NCI-H2171 (cell line): ENCODE measurements around the gene BRICD5.
"Not testable (repeated sequence)": the region's sequence is repeated elsewhere in the genome, so short reads cannot be mapped to it uniquely, and the experiment has no call there.

Source experiments
- DNase-seq: peaks from one replicate; lab custom pipeline; 2025; lab: John Stamatoyannopoulos, UW

The BRICD5 gene

DNA sequence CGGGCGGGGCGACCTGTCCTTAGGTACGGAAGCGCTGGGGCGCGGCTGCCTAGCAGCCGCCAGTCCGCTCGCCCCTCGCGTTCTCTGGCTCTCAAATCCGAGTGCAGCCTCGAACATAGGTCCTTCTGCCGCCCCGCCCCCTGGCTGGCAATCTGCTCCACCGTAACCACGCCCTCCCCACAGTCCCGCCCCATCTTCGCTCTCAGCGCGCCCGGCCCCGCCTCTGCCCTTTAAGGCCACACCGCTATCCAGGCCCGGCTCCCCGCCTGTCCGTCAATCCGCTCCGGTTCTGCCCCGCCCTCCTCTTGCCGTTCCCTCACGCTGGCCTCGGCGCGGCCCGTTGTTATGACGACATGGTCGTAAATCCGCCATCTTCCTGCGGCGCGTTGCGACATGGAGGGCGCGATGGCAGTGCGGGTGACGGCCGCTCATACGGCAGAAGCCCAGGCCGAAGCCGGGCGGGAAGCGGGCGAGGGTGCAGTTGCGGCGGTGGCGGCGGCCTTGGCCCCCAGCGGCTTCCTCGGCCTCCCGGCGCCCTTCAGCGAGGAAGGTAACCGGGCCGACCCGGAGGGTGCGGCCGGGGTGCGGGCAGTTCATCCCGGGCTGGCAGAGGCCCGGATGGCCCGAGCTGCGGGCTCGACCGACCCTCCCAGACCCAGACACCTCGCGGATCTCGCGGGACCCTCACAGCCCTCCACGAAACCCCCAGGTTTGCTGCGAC is 12.7 kb upstream of the BRICD5 start, which contains the start of gene E4F1:
Gene E4F1 (plus strand): TSS at position 371 of the 721 bp plus-strand sequence. CDS start 23 bp downstream, at position 394.
- peak; percentile 99 for DNase-seq

DNA sequence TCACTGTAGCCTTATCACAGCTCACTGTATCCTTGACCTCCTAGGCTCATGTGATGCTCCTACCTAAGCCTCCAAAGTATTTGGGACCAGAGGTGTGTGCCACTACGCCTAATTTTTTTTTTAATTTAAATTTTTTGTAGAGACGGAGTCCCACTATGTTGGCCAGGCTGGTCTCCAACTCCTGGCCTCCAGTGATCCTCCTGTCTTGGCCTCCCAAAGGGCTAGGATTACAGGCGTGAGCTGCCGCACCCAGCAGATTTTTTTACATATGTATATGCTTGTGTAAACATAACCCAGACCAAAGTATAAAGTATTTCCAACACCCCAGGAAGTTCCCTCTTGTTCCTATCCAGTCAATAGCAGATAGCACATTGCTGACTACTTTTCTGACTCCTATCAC is 5.7 kb upstream of the BRICD5 start:
- no peak for DNase-seq

DNA sequence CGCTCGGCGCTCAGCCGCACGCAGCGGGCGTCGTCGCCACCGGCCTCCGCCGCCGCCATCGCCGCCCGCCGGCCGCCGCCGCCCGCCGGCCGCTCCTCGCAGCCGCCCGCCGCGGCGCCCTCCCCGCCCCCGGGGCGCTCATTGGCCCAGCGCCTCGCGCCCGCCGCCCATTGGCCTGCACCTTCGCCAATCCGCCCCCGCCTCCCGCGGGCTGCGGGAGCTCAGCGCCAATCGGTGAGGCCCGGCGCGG is 4.0 kb upstream of the BRICD5 start, which contains the start of gene PGP:
Gene PGP (minus strand): TSS at position 122 of the 250 bp plus-strand sequence. CDS start 63 bp downstream, at position 59.
- DNase-seq, result no peak

DNA sequence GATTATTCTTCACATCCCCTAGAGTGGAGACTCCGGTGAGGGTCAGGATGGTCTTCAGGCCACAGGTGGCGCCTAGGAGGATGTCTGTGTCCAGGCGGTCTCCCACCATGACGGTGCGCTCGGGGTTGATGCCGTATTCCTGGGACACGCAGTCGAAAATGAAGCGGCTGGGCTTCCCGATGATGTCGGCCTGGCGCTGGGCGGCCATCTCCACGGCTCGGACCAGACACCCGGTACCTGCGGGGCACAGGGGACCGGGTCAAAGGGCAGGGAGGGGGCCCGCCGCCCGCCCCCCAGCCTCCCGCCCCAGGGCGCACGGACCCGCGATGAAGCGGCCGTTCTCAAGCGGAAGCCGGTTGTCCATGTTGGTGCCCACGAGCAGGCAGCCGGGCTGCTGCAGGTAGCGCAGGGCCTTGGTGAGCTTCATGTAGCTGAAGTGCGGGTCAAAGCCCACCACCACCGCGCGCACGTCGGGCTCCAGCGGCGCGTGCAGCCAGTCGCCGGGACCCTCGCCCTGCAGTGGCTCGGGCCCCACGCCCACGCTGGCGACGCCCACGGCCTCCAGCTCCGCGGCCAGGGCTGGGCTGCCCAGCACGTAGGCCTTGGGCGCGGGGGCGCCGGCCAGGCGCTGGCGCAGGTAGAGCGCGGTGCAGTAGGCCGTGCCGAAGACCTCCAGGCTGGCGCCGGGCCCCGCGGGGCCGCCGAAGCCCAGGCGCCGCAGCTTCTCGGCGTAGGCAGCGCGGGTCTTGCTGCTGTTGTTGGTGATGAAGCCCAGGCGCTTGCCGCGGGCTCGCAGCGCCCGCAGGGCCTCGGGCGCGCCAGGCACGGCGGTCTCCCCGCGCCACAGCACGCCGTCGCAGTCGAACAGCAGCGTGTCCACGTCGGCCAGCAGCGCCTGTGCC is 3.4 kb upstream of the BRICD5 start:
- DNase-seq, result no peak

DNA sequence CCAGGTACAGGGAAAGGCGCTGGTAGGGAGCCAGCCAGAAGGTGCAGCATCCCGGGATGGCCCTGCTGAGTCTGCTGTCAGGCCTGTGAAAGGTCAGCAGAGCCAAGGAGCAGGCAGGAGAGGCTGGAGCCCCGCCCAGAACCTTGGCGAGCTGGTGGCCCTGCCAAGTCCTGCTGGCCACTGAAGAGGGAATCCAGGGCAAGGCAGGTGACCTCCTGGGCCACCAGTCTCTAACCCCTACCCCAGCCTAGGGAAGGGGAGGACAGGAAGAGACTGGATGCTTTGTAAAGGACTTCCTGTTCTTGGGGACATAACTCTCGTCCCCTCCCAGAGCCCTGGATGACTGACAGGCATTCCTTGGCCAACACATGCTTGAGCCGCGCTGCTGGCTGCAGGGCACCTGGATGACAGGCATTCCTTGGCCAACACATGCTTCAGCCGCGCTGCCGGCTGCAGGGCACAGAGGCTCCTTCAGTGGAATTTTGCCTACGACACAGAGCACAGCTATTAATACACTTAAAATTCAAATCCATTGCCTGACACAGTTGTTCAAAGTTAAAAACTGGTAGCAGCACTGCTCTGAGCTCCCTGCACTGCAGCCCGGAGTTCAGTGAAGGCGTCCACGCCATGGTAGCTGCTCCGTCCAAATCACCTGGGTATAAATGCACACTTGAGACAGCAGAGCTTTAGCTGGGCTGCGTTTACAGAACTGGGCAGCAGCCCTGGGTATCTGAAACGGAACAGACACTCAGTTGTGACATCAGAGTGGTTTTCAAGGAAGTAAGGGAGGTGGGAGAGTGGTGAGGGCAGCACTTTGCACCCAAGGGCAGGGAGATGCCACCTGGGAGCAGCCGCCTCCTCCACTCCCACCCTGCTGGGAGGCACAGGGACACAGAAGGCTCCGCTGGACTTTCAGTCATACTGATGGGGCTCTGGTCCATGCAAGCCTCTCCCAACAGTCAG is 2.0 kb upstream of the BRICD5 start:
- DNase-seq, result no peak

DNA sequence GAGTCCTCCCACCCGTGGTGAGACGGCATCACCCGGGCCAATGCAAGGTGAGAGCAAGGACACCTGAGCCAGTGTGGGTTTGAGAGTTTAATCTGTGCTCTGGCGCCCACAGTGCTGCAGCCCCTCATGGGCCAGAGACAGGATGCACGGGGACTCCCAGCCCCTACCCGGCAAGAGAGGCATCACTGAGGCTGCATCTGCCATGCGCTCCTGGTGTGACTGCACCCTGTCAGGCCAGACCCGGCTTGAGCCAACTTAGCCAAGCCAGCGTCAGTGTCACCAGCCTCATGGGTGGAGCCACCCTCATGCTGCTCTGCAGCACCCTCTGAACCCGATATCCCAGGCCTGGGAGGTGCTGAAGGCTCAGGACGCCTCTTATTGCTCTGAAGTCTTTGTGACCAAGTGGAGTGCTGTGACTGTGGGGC is 1.3 kb upstream of the BRICD5 start:
- no peak for DNase-seq

DNA sequence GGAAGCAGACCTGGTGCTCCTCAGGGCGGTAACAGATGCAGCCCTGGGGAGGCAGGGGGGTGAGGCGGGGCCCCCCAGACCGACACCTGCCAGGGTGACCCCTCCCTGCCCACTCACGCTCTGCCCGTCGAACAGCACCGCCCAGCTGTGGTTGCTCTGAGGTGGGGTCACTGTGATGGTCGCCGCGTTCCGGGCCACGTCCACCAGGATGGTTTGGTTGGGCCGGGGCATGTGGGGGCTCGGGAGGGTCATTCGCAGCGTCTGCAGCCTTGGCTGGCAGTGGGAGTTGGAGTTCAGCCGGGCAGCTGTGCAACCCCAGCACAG is 692 bp downstream of the BRICD5 start:
- DNase-seq, result no peak

DNA sequence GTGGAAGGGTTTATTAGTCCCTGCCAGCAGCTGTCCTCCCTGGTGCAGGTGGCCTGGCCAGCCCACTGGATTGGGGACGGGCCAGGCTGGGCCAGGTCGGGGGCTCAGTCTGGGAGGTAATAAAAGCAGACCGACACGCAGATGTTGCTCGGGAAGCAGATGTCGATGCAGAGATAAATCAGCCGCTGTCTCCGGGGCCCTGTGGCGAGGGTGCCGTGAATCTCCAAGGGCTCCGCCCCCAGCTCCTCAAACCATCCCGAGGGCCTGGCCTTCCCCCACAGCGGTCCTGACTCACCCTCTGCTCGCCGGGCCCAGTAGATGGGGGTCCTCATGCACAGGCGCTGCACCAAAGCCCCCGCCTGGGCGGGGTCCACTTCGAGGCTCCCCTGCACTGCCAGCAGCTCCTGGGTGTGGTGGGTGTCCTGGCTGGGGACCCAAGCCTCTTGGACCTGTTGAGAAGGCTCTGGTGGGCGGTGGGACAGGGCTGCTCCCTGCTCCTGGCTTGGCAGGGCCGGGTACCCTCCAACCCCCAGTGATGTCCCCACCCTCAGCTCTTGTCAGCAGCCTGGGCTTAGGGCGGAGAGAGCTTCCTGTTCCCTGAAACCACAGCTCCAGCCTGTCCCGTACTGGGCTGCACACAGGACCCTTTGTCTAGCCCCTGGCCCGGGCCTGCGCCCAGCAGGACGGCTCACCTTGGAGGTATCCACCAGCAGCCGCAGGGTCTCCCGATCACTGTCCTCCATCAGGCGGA is 1.2 kb downstream of the BRICD5 start:
- no peak for DNase-seq

DNA sequence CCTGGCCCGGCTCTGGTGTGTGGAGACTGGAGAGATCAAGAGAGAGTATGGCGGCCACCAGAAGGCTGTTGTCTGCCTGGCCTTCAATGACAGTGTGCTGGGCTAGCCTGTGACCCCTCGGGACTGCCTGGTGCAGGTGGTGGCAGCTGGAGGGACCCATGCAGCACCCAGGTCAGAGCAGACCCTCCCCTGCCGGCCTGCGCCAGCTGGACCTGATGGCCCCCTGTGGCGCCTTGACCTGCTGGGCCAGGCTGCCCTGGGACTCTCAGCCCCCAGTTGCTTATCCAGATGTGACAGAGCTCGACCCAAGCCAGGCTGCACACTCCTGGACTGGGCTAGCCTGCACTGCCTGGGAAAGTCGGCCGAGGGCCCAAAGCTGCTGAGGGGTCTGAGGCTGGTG is 1.9 kb downstream of the BRICD5 start:
- DNase-seq, result no peak

DNA sequence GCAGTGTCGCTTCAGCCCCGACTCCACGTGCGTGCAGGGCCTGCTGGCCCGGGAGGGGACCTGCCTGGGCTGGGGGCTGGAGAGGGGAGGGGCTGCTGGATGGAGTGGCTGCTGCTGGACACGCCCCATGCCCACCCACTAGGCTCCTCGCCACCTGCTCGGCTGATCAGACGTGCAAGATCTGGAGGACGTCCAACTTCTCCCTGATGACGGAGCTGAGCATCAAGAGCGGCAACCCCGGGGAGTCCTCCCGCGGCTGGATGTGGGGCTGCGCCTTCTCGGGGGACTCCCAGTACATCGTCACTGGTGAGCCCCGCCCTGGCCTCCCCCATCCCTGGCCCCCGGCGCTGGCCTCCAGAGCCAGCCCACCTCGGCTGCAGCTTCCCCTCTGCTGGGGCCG is 2.4 kb downstream of the BRICD5 start:
- no peak for DNase-seq

DNA sequence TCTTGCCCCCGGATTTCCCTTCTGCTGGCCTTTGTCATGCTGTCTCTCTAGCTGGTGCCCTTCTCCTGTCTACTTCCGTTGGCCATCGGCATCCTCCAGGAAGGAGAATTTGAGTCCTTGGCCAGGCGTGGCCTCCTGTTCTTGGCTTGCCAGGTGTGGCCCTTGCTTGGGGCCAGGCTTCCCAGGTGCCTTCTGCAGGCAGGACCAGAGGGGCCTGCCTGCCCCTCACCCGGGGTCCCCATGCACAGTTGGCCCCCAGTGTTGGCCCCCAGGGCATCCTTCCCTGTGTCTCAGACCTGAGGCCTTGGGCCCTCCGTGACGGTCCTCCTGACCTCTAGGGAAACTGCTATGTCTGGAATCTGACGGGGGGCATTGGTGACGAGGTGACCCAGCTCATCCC is 2.8 kb downstream of the BRICD5 start:
- no peak for DNase-seq

DNA sequence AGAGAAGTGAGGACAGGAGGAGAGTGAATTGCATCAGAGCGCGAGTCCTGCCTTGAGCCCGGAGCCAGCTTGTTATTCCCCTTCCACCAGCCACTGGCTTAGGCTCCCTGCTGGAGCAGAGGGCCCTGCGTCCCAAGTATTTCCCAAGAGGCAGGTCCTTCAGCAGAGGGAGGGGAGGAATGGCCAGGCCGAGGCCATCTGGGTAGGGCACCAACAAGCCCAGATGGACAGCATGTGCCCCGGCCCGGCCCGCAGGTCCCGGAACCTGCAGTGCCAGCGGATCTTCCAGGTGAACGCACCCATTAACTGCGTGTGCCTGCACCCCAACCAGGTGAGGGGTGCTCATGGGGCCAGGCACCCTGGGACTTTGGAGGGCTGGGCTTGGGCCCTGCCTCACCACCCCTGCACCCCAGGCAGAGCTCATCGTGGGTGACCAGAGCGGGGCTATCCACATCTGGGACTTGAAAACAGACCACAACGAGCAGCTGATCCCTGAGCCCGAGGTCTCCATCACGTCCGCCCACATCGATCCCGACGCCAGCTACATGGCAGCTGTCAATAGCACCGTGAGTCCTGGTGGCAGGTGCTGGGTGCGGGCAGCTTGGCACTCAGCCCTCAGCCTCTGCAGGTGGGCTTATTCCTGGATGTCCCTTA is 3.8 kb downstream of the BRICD5 start:
- DNase-seq, result no peak

DNA sequence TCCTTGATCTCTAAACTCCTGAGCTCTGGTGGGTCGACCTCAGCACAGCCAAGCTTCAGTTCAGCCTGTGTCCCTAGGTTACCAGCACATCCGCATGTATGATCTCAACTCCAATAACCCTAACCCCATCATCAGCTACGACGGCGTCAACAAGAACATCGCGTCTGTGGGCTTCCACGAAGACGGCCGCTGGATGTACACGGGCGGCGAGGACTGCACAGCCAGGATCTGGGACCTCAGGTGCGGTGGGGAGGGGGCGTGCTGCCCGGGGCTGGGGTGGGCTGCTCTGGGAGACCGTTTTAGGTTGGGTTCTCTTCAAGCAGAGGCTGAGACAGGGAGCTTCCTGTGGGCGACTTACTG is 4.3 kb downstream of the BRICD5 start:
- DNase-seq, result no peak

DNA sequence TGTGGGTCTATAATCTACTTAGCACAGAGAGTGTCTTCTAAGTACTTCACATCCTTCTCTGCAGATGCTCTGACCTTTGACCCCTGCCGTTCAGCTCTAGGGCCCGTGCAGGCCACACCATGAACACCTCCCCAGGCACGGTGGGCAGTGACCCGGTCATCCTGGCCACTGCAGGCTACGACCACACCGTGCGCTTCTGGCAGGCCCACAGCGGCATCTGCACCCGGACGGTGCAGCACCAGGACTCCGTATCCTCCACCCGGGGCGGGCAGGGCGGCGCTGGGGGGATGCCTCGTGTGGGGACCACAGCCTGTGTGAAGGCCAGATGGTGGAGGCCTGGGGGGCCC is 4.7 kb downstream of the BRICD5 start:
- DNase-seq, result no peak

DNA sequence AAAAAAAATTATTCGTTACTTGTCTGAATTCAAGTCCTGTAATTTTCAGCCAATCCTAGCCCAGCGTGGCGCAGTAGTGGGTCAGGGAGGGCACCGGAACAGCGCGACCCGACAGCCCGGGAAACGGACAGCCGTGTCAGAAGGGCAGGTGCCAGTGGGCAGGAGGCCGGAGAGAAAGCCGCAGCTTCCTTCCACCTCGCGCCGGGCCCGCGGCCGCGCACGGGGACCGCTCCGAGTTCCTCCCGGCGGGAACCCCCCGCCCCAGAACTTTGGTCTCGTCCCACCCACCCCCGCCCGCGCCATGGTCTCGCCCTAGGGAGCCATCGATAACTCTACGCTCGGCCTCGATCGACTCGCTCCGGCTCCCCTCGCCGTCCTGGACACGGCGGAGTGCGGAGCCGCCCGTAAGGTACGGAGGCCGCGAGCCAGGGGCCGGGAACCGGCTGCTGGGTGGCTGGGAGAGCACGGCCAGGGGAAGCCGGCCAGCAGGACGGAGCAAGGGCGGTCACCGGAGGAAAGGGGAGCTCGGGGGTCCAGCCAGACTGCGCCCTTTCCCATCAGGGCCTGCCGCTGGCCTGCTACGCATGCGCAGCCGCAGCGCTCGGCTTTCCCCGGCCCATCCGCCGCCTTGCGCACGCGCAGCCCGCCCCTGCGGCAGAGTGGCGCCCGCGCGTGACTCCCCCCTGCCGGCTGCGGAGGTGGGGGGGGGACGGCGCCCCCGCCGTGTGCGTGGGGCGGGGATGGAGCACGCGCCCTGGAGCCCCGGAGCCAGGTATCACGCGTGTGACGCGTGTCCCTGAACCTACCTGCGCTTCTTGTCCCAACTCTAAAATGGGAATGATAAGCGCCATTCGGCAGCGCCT is 5.3 kb downstream of the BRICD5 start, which contains the start of gene MLST8:
Gene MLST8 (plus strand): TSS at position 351 of the 863 bp plus-strand sequence. CDS start 632 bp downstream, outside the sequence.
- peak; percentile 83 for DNase-seq

DNA sequence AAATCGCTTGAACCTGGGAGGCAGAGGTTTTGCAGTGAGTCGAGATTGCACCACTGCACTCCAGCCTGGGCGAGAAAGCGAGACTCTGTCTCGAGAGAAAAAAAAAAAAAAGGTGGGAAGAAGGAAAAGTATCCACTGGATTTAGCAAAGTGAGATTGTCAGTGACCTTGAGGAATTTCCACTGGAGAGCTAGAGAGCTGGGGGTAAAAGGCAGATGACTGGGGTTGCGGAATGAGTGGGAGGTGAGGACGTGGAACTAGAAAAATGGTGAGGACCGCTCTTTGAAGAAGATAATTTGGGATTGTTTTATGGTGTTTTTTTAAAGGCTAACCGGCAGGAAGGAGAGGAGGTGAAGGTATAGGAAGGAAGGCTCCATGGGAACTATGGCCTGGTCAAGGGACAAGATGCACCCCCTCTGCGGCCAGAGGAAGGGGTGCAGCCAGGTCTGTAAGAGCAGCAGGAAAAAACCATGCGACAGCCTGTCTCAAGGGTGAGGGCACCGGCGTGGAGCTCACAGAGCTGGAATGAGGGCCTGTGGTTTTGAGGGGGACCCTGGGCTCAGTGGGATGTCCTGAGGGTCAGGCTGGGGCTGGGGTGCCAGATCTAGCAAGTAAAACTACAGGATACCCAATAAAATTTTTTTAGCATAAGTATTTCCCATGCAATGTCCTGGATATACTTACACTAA is 6.1 kb downstream of the BRICD5 start:
- no peak for DNase-seq

DNA sequence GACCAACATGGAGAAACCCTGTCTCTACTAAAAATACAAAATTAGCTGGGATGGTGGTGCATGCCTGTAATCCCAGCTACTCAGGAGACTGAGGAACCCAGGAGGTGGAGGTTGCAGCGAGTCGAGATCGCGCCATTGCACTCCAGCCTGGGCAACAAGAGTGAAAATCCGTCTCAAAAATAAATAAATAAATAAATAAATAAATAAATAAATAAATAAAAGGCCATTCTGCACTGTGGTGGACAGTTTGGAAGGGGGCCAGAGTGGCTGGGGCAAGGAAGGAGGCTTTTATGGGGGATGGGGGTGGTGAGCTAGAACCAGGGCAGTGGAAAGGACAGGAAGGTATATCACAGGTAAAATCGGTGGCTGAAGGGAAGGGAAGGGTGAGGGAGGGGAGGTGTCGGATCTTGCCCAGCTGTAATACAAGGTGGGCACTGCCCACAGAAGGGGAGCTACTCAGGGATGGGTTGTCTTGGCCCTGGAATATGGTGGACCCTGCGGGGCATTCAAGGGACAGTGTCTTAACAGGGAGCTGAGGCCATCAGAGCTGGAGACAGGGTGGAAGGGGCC is 7.5 kb downstream of the BRICD5 start:
- not testable (repeated sequence) for DNase-seq

DNA sequence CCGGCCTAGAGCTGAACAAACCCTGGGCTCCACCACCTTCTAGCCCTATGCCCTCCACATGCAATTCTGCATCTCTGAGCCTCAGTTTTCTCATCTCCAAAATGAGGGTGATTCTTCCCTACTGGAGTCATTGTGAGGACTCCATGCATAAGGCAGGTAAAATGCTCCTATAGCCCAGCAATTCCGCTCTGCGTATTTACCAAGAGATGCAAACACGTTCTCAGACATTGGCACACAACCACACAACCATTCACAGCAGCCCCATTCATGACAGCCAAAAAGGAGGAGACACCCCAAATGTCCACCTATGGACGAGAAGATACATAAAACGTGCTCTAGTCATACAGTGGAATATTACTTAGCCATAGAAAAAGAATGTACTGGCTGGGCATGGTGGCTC is 10.3 kb downstream of the BRICD5 start:
- no peak for DNase-seq

DNA sequence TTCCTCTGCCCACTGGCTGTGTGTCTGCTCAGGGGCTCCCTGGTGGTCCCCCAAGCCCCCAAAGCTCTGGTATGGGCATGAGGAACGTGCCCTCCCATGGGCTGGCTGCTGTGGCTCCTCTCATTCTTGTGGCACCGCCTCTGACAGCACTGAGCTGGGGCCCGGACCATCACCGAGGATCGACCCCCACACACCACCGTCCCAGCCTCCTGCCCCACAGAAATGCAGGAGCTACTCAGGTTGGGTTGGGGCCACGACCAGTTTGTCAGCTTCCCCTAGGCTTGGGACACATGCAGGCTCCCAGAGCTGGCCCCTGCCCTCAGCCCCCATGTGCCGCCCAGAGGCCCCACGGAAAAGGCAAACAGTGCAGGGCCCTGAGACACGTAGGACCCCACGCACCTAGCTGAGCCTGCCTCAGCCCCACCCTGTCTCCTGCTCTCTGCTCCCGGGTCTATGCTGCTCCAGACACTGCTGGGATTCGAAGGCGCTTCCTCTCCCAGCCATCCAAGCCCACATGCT is 11.0 kb downstream of the BRICD5 start:
- DNase-seq, result no peak
